GM13976 (cell line): ENCODE results near the gene BOK.
"Not testable (repeated sequence)": the region's sequence is repeated elsewhere in the genome, so short reads cannot be mapped to it uniquely, and the experiment has no call there.

ENCODE experiments used
- DNase-seq: peaks from one replicate; pipeline ENCODE4 v3.0.0; 2012; ENCODE audit warnings: low spot score
- in situ Hi-C: fragments of 300-500 bp; cut with MboI; formaldehyde crosslinking; loops from one replicate; pipeline ENCODE4 v1.12.0; 2022; ENCODE audit warnings: low sequenced_read_pairs, mixed read lengths, inconsistent platforms; ENCODE audit not compliant: unreplicated experiment
- TF ChIP-seq, protein P1 (sequence below): IDR thresholded peaks from 2 replicates; pipeline ENCODE4 v1.5.1; 2012; ENCODE audit warnings: borderline replicate concordance, mild to moderate bottlenecking; ENCODE audit not compliant: insufficient read depth; ENCODE audit errors: extremely low read depth, missing control alignments, control extremely low read depth

BOK gene

GRCh38 chr2:241568726-241569125, 10.2 kb downstream of the BOK start:
- no peak for DNase-seq
- TF ChIP-seq, protein P1, sequence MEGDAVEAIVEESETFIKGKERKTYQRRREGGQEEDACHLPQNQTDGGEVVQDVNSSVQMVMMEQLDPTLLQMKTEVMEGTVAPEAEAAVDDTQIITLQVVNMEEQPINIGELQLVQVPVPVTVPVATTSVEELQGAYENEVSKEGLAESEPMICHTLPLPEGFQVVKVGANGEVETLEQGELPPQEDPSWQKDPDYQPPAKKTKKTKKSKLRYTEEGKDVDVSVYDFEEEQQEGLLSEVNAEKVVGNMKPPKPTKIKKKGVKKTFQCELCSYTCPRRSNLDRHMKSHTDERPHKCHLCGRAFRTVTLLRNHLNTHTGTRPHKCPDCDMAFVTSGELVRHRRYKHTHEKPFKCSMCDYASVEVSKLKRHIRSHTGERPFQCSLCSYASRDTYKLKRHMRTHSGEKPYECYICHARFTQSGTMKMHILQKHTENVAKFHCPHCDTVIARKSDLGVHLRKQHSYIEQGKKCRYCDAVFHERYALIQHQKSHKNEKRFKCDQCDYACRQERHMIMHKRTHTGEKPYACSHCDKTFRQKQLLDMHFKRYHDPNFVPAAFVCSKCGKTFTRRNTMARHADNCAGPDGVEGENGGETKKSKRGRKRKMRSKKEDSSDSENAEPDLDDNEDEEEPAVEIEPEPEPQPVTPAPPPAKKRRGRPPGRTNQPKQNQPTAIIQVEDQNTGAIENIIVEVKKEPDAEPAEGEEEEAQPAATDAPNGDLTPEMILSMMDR = no peak

DNA sequence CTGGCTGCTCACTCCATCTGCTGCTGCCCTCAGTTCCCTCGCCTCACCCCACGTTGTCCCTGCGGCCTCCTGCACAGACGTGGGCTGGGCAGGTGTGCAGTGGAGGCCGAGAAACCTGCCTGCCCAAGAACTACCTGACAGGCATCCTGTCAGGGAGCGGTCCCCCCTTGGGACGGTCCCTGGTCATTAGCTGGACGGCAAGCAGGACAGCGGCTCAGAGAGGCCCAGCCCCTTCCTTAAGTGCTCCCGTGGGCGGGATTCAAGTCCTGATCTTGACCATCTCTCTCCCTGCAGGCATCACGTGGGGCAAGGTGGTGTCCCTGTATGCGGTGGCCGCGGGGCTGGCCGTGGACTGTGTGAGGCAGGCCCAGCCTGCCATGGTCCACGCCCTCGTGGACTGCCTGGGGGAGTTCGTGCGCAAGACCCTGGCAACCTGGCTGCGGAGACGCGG, 11.3 kb downstream of the BOK start:
- TF ChIP-seq, protein P1 = no peak
- in situ Hi-C loops = no loop called here
- no peak for DNase-seq

More at GRCh38 chr2:241568726-241569125, 10.2 kb downstream of the BOK start:
- in situ Hi-C loops = no loop called here

GRCh38 chr2:241570961-241571581, 12.5 kb downstream of the BOK start:
- in situ Hi-C loops = no loop called here
- no peak for DNase-seq

DNA sequence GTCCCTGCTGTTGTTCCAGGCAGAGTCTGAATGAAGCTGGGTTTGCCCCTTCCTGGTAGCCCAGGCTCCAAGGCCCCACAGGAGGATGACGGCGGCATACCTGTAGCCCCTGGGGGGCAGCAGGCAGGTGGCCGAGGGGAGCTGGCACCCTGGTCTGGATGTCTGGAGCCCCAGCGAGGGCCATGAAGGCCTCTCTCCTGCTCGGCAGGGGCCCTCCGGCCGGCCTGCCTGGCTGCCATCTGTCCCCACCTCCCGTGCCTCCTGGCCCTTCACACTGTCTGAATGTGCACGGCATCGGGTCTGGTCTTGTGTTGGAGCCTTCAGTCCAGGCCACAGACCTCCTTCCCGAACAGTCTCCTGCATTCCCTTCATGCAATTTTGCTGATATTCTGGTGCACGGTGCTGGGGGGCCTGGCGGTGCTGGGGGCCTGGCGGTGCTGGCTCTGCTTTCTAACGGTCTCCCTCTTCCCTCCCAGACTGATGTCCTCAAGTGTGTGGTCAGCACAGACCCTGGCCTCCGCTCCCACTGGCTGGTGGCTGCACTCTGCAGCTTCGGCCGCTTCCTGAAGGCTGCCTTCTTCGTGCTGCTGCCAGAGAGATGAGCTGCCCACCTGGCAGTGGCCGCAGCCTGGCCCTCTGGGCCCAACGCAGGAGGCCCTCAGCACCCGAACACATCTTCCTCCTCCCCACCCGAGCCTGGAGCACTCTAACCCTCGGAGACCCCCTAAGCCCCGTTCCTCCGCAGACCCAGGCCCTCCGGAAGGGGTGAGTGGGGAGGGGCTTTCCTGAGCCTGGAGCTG, 13.5 kb downstream of the BOK start:
- TF ChIP-seq, protein P1 = no peak
- DNase-seq = no peak
- in situ Hi-C loops = no loop called here

More at GRCh38 chr2:241570961-241571581, 12.5 kb downstream of the BOK start:
- TF ChIP-seq, protein P1 = no peak

DNA sequence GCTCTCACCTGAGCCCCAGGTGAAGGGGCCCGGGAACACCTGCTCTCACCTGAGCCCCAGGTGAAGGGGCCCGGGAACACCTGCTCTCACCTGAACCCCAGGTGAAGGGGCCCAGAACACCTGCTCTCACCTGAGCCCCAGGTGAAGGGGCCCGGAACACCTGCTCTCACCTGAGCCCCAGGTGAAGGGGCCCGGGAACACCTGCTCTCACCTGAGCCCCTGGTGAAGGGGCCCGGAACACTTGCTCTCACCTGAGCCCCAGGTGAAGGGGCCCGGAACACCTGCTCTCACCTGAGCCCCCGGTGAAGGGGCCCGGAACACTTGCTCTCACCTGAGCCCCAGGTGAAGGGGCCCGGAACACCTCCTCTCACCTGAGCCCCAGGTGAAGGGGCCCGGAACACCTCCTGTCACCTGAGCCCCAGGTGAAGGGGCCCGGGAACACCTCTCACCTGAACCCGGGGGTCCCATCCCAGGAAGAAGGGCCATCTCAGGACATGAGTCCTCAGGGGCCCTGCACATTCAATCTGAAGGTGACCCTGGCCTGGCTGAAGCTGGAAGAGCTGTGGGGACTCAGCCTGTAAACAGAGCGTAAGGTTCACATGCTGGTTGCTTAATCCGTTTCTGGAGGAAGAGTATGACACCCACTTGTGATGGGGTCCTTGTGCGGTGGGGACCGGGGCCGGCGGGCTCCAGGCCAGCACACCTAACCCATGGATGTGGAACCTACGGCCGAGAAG, 14.5 kb downstream of the BOK start:
- DNase-seq, in situ Hi-C loops: not testable (repeated sequence)

GRCh38 chr2:241573741-241574140, 15.2 kb downstream of the BOK start:
- in situ Hi-C loops = no loop called here
- TF ChIP-seq, protein P1 = no peak
- DNase-seq = no peak

DNA sequence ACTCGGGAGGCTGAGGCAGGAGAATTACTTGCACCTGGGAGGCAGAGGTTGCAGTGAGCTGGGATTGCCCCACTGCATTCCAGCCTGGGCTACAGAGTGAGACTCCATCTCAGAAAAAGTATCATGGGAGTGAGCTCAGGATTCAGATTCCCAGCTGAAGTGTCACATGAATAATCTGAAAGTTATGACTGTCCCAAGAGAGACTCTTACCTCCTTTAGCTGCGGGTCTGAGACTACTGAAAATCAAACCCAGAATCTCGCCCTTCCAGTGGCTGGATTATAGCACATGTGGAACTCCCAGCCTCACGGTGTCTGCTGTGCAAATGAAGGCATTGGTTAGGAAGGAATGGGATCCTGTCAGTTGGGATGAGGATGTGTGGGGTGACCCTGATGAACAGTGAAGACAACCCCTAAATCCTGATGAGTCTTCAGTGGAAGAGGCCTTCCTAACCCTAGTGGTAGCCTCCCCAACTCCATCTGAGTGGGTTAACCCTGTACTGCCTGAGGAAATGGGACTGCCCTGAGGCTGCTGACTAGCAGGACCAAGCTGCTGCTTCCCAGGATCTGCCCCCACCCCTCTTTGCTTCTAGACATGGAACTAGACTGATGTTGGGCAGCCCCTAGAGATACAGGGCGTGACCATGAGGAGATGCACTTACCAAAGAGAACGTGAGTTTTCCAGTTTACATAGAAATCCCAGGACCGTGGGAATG, 16.5 kb downstream of the BOK start:
- DNase-seq = no peak
- in situ Hi-C loops = no loop called here
- TF ChIP-seq, protein P1 = no peak
